ENCODE results near the gene PKD2L2. TPM values are rescaled to one million over a fixed set of nuclear protein-coding genes. Genes with fewer than 3 reads are reported as not detected.
"Not testable (repeated sequence)": the region's sequence is repeated elsewhere in the genome, so short reads cannot be mapped to it uniquely, and the experiment has no call there.

The PKD2L2 gene
- polyA plus RNA-seq, 2 donors = 0.02 TPM; not detected in 1

DNA sequence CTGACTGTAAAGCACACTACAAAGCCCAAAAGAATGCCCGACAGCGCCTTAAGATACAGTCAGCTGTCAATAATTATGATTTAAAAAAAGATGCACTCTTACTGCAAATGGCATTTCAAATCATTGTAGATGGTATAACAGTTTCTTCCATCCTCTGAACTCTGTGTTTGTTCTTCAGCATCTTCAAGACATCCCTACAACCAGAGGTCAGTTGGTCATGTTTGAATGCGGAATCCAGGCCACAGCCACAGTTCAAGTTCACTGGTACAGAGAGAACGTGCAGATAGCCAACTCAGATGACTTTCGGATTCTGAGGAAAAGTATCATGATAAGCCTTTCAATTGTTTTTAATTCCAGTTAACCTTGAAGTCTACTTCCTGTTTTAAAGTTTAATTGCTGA is 30.3 kb upstream of the PKD2L2 start:
- no peaks in the 10 kb centered on the region for H3K36me3 ChIP-seq (ENCODE audit: control insufficient read depth in 2 of 2, insufficient read depth in 2 of 2, low read length in 1 of 2)
- no peaks in the 10 kb centered on the region for H3K27me3 ChIP-seq (ENCODE audit: control insufficient read depth in 1 of 2, insufficient read depth in 2 of 2, low read length in 2 of 2)
- no peaks in the 10 kb centered on the region for H3K4me1 ChIP-seq (ENCODE audit: control insufficient read depth in 2 of 2, insufficient read depth in 2 of 2, low read length in 1 of 2)
- no peaks in the 10 kb centered on the region for H3K9me3 ChIP-seq (ENCODE audit: control insufficient read depth in 2 of 2, insufficient read depth in 1 of 2, low read depth in 1 of 2, low read length in 1 of 2)
- no peak overlapping the region for H3K4me3 ChIP-seq (ENCODE audit: low read depth in 1 of 2, low read length in 2 of 2)
- WGBS, 2 donors = 81 to 87% methylated on average over 5 of the region's 5 CpGs
- H3K27ac ChIP-seq (ENCODE audit: low read depth in 2 of 2, low read length in 1 of 2) = no peak overlapping the region

DNA sequence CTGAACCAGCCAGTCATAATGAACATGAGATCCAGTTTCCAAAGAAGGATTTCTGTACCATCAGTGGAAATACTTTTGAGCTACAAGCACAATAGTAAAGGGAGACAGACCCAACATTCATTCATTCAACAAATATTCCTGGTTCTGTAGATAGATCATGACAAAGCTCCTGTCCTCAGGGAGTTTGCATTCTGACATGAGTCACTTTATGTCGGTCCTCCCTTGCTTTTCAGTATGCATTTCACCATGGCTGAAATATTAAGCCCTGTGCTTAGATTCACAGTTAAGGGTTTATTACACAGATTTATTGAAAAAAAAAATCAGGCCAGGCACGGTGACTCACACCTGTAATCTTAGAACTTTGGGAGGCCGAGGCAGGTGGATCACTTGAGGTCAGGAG is 27.0 kb upstream of the PKD2L2 start:
- H3K4me1 ChIP-seq (ENCODE audit: control insufficient read depth in 2 of 2, insufficient read depth in 2 of 2, low read length in 1 of 2) = no peaks in the 10 kb centered on the region
- no peak overlapping the region for H3K4me3 ChIP-seq (ENCODE audit: low read depth in 1 of 2, low read length in 2 of 2)
- no peaks in the 10 kb centered on the region for H3K36me3 ChIP-seq (ENCODE audit: control insufficient read depth in 2 of 2, insufficient read depth in 2 of 2, low read length in 1 of 2)
- no peaks in the 10 kb centered on the region for H3K9me3 ChIP-seq (ENCODE audit: control insufficient read depth in 2 of 2, insufficient read depth in 1 of 2, low read depth in 1 of 2, low read length in 1 of 2)
- no peak overlapping the region for H3K27ac ChIP-seq (ENCODE audit: low read depth in 2 of 2, low read length in 1 of 2)
- 79 to 82% methylated on average over 3 of the region's 3 CpGs for WGBS, 2 donors
- H3K27me3 ChIP-seq (ENCODE audit: control insufficient read depth in 1 of 2, insufficient read depth in 2 of 2, low read length in 2 of 2) = no peaks in the 10 kb centered on the region

GRCh38 chr5:137863653-137864052 is 25.6 kb upstream of the PKD2L2 start:
- H3K4me1 ChIP-seq (ENCODE audit: control insufficient read depth in 2 of 2, insufficient read depth in 2 of 2, low read length in 1 of 2); H3K4me3 ChIP-seq (ENCODE audit: low read depth in 1 of 2, low read length in 2 of 2); H3K27me3 ChIP-seq (ENCODE audit: control insufficient read depth in 1 of 2, insufficient read depth in 2 of 2, low read length in 2 of 2); H3K9me3 ChIP-seq (ENCODE audit: control insufficient read depth in 2 of 2, insufficient read depth in 1 of 2, low read depth in 1 of 2, low read length in 1 of 2); H3K27ac ChIP-seq (ENCODE audit: low read depth in 2 of 2, low read length in 1 of 2); H3K36me3 ChIP-seq (ENCODE audit: control insufficient read depth in 2 of 2, insufficient read depth in 2 of 2, low read length in 1 of 2): not testable (repeated sequence)
- 94 to 95% methylated on average over 6 of the region's 6 CpGs for WGBS, 2 donors

DNA sequence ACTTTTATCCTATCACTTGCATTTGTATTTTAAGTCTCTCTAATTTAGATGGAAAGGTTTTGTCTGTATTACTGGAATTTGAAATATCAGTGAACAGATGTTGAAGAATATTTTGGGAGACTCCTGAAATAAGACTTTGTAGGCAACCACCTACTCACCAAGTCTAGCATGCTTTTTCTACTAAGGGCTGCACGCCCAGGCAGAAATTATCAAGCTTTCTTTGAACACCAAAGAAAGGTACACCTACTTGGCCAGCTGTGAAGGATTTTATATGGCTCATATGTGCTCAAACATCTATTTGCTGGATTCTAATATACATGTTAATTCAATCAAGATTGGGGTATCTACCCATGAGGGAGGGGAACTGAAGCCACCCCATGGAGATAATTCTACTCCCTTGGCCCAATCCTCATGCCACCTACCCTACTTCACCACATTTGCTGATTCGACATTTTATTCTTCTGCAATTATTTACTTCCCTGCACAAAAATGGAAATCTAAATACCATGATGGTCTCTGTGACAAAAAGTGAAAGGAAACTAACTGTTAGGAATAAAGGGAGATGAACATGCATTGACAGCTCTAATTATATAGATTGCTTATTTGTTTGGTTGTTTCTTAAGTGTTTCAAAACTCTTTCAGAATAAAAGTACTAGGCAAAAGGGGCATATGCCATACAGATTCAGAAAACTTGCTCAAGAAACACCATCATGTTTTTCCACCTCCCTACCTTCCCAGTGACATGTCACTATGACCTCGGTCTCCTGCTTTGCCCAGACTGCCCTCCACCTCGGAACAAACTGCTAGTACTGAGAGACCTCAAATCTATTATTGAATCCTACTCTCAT is 22.5 kb upstream of the PKD2L2 start:
- Histone ChIP-seq H3K4me3 (ENCODE audit: low read depth in 1 of 2, low read length in 2 of 2) (no peak overlapping the region), H3K27ac (ENCODE audit: low read depth in 2 of 2, low read length in 1 of 2) (no peak overlapping the region), H3K36me3 (ENCODE audit: control insufficient read depth in 2 of 2, insufficient read depth in 2 of 2, low read length in 1 of 2) (no peaks in the 10 kb centered on the region), H3K4me1 (ENCODE audit: control insufficient read depth in 2 of 2, insufficient read depth in 2 of 2, low read length in 1 of 2) (no peaks in the 10 kb centered on the region), H3K9me3 (ENCODE audit: control insufficient read depth in 2 of 2, insufficient read depth in 1 of 2, low read depth in 1 of 2, low read length in 1 of 2) (no peaks in the 10 kb centered on the region), H3K27me3 (ENCODE audit: control insufficient read depth in 1 of 2, insufficient read depth in 2 of 2, low read length in 2 of 2) (no peaks in the 10 kb centered on the region)
- WGBS, 2 donors = 88 to 92% methylated on average over 4 of the region's 4 CpGs

DNA sequence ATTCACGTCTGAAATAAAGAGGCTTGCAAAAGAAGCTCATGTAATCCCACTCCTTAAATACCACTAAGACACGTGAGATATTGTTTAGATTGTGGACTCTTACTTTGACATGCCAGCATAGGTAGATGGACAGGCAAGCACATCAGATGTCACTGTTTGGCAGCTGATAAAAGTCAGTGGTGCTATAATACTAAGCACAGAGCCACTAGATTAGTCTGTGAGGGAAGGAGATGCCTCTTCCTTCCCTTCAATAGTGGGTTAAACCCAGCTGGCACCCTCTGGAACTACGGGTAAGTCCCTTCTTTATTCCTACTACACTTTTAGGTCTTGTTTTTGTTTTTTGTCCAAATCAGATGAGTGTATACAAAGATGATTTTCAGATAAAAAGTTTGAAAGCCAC is 21.6 kb upstream of the PKD2L2 start, which contains the start of gene MYOT:
TSS of gene MYOT (plus strand) at position 197 of the 400 bp plus-strand sequence. CDS start 2,792 bp downstream, outside the sequence.
- 50 to 63% methylated on average over 3 of the region's 3 CpGs for WGBS, 2 donors
- no peak within 1 kb of the TSS for H3K27ac ChIP-seq (ENCODE audit: low read depth in 2 of 2, low read length in 1 of 2)
- H3K9me3 ChIP-seq (ENCODE audit: control insufficient read depth in 2 of 2, insufficient read depth in 1 of 2, low read depth in 1 of 2, low read length in 1 of 2) = no peaks in the 10 kb centered on the region
- no peaks in the 10 kb centered on the region for H3K27me3 ChIP-seq (ENCODE audit: control insufficient read depth in 1 of 2, insufficient read depth in 2 of 2, low read length in 2 of 2)
- H3K4me3 ChIP-seq (ENCODE audit: low read depth in 1 of 2, low read length in 2 of 2) = no peak within 1 kb of the TSS
- H3K4me1 ChIP-seq (ENCODE audit: control insufficient read depth in 2 of 2, insufficient read depth in 2 of 2, low read length in 1 of 2) = no peaks in the 10 kb centered on the region
- no peaks in the 10 kb centered on the region for H3K36me3 ChIP-seq (ENCODE audit: control insufficient read depth in 2 of 2, insufficient read depth in 2 of 2, low read length in 1 of 2)

- Histone ChIP-seq H3K36me3 (ENCODE audit: control insufficient read depth in 2 of 2, insufficient read depth in 2 of 2, low read length in 1 of 2) (no peaks in the 10 kb centered on the region), H3K4me3 (ENCODE audit: low read depth in 1 of 2, low read length in 2 of 2) (no peak overlapping the region), H3K9me3 (ENCODE audit: control insufficient read depth in 2 of 2, insufficient read depth in 1 of 2, low read depth in 1 of 2, low read length in 1 of 2) (no peaks in the 10 kb centered on the region), H3K4me1 (ENCODE audit: control insufficient read depth in 2 of 2, insufficient read depth in 2 of 2, low read length in 1 of 2) (no peaks in the 10 kb centered on the region), H3K27me3 (ENCODE audit: control insufficient read depth in 1 of 2, insufficient read depth in 2 of 2, low read length in 2 of 2) (no peaks in the 10 kb centered on the region), H3K27ac (ENCODE audit: low read depth in 2 of 2, low read length in 1 of 2) (no peak overlapping the region)
- 96% methylated on average over 7 of the region's 7 CpGs for WGBS, 2 donors
Measured at GRCh38 chr5:137870647-137871339, 18.5 kb upstream of the PKD2L2 start.

DNA sequence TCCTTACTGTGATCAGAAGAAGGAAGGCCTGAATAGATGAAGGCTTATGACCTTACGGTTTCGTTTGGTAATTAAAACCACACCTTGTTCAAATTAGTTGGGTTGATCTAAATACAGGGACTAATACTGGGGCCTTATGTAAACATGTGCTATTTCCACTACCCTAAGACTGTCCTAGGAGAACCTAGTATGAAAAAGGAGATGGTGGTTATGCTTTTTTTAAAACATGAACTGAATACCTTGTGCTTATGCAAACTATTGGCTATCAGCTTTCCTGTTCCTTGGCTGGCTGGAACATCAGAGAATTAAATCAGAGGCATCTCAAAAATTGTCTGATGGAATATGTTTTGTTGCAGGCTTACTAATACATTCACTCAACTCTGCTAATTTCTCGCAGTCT is 17.7 kb upstream of the PKD2L2 start:
- H3K9me3 ChIP-seq (ENCODE audit: control insufficient read depth in 2 of 2, insufficient read depth in 1 of 2, low read depth in 1 of 2, low read length in 1 of 2) = no peaks in the 10 kb centered on the region
- no peak overlapping the region for H3K27ac ChIP-seq (ENCODE audit: low read depth in 2 of 2, low read length in 1 of 2)
- H3K36me3 ChIP-seq (ENCODE audit: control insufficient read depth in 2 of 2, insufficient read depth in 2 of 2, low read length in 1 of 2) = no peaks in the 10 kb centered on the region
- H3K4me3 ChIP-seq (ENCODE audit: low read depth in 1 of 2, low read length in 2 of 2) = no peak overlapping the region
- H3K4me1 ChIP-seq (ENCODE audit: control insufficient read depth in 2 of 2, insufficient read depth in 2 of 2, low read length in 1 of 2) = no peaks in the 10 kb centered on the region
- H3K27me3 ChIP-seq (ENCODE audit: control insufficient read depth in 1 of 2, insufficient read depth in 2 of 2, low read length in 2 of 2) = no peaks in the 10 kb centered on the region
- WGBS, 2 donors = 92 to 93% methylated on average over 3 of the region's 3 CpGs

DNA sequence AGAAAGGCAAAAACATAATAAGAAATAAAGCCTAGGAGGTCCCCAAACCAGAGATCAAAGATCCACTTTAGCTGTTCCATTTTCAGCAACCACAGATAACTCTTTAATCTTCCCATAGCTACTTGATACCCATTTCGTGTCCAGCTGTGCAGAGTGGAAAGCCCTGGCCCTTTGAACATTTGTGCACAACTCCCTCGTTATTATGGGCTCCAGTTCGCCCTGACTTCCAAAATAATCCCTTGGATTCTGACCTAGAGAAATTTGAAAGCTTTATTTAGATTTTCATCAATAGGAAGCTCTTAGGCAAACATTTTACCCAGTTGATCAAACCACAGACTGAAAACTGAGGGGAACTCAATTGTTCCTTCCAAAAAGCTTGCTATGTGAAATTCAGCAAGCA is 16.8 kb upstream of the PKD2L2 start:
- no peak overlapping the region for H3K27ac ChIP-seq (ENCODE audit: low read depth in 2 of 2, low read length in 1 of 2)
- H3K27me3 ChIP-seq (ENCODE audit: control insufficient read depth in 1 of 2, insufficient read depth in 2 of 2, low read length in 2 of 2) = no peaks in the 10 kb centered on the region
- no peaks in the 10 kb centered on the region for H3K4me1 ChIP-seq (ENCODE audit: control insufficient read depth in 2 of 2, insufficient read depth in 2 of 2, low read length in 1 of 2)
- H3K9me3 ChIP-seq (ENCODE audit: control insufficient read depth in 2 of 2, insufficient read depth in 1 of 2, low read depth in 1 of 2, low read length in 1 of 2) = no peaks in the 10 kb centered on the region
- H3K36me3 ChIP-seq (ENCODE audit: control insufficient read depth in 2 of 2, insufficient read depth in 2 of 2, low read length in 1 of 2) = no peaks in the 10 kb centered on the region
- 73 to 89% methylated on average over 3 of the region's 3 CpGs for WGBS, 2 donors
- no peak overlapping the region for H3K4me3 ChIP-seq (ENCODE audit: low read depth in 1 of 2, low read length in 2 of 2)

DNA sequence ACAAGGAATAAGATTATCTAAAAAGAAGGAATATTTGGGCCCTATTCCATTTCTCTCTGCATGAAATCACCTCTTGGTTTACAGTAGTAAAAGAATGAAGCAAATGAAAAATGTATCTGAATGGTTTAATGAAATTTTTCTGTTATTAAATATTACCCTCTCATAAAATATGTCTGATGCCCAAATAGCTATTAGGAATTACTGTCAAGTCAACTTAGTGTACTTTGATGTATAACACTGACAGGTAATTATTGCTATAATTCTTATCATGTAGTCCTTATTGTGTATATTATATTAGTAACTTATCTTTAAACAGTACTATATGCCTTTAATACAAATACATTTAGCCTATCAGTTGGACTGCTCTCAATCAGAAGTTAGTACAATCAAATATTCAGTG is 13.2 kb upstream of the PKD2L2 start:
- H3K9me3 ChIP-seq (ENCODE audit: control insufficient read depth in 2 of 2, insufficient read depth in 1 of 2, low read depth in 1 of 2, low read length in 1 of 2) = no peaks in the 10 kb centered on the region
- H3K27me3 ChIP-seq (ENCODE audit: control insufficient read depth in 1 of 2, insufficient read depth in 2 of 2, low read length in 2 of 2) = no peaks in the 10 kb centered on the region
- no peak overlapping the region for H3K4me3 ChIP-seq (ENCODE audit: low read depth in 1 of 2, low read length in 2 of 2)
- no peak overlapping the region for H3K27ac ChIP-seq (ENCODE audit: low read depth in 2 of 2, low read length in 1 of 2)
- no peaks in the 10 kb centered on the region for H3K36me3 ChIP-seq (ENCODE audit: control insufficient read depth in 2 of 2, insufficient read depth in 2 of 2, low read length in 1 of 2)
- H3K4me1 ChIP-seq (ENCODE audit: control insufficient read depth in 2 of 2, insufficient read depth in 2 of 2, low read length in 1 of 2) = no peaks in the 10 kb centered on the region

DNA sequence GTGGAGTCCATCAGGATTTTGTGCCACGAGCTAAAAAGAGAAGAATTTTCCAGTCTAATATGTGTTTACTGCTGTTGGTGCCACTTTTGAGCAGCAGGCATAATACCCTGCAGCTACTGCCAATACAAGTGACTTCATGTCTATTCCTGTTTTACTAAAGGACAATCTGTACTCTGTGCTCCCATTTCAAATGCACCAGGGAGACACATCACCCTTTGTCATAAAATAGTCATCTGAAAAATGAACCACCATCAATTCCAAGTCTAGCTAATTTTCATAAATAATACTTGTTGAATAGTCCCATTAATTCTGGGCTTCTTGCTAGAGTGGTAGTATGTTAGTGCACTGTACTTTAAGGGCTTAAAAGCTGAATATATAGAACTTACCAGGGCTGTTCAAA is 8.9 kb upstream of the PKD2L2 start:
- Histone ChIP-seq H3K4me3 (ENCODE audit: low read depth in 1 of 2, low read length in 2 of 2) (no peak overlapping the region), H3K27me3 (ENCODE audit: control insufficient read depth in 1 of 2, insufficient read depth in 2 of 2, low read length in 2 of 2) (no peaks in the 10 kb centered on the region), H3K27ac (ENCODE audit: low read depth in 2 of 2, low read length in 1 of 2) (no peak overlapping the region), H3K36me3 (ENCODE audit: control insufficient read depth in 2 of 2, insufficient read depth in 2 of 2, low read length in 1 of 2) (no peaks in the 10 kb centered on the region), H3K9me3 (ENCODE audit: control insufficient read depth in 2 of 2, insufficient read depth in 1 of 2, low read depth in 1 of 2, low read length in 1 of 2) (no peaks in the 10 kb centered on the region), H3K4me1 (ENCODE audit: control insufficient read depth in 2 of 2, insufficient read depth in 2 of 2, low read length in 1 of 2) (no peaks in the 10 kb centered on the region)
- 43 to 55% methylated on average over 1 of the region's 1 CpG for WGBS, 2 donors
